ENCODE results near the gene CNMD. TPM values are rescaled to one million over a fixed set of nuclear protein-coding genes. Genes with fewer than 3 reads are reported as not detected.

Gene CNMD
- not detected for polyA plus RNA-seq

DNA sequence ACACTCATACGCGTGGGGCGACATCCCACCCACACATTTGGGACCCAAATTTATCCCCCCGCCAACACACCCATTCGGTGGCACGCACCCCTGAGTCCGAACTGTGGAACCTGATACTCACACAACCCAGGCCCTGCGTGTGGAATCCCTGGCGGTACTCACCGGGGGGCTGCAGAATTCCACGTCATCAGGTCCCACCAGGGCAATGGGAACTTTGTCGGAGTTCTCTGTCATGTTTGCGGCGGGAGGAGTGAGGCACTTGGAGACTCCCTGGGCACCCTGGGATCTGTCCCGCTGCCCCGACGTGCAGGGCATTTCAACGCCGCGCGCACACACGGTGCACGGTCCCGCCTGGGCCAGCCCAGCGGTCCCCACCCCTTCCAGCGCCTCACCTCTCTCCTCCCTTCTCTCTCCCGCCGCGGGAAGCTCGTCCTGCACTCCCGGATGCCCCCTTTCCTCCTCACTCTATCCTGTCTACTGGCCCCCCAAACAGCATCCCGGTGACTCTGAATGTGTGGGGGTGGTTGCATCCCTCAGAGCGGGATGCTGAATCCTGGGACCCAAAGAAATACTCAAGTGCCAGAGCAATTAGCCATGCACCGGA, at the start of gene CNMD:
Gene CNMD, minus strand, starts transcription at position 353 of the 604 bp plus-strand sequence. Its CDS starts 119 bp downstream, at position 234.
- Mint-ChIP-seq H3K4me1 (peaks cover 0 to 9% (median 3%) of the 10 kb centered on the region in 3 donors), H3K27me3 (peaks cover 39% of the 10 kb centered on the region), H3K9me3 (peaks cover 0 to 9% (median 0%) of the 10 kb centered on the region in 3 donors), H3K36me3 (peaks cover 5% of the 10 kb centered on the region), H3K27ac (no peak within 1 kb of the TSS), H3K4me3 (peak within 1 kb of the TSS; percentile 21 to 77 (median 38))

DNA sequence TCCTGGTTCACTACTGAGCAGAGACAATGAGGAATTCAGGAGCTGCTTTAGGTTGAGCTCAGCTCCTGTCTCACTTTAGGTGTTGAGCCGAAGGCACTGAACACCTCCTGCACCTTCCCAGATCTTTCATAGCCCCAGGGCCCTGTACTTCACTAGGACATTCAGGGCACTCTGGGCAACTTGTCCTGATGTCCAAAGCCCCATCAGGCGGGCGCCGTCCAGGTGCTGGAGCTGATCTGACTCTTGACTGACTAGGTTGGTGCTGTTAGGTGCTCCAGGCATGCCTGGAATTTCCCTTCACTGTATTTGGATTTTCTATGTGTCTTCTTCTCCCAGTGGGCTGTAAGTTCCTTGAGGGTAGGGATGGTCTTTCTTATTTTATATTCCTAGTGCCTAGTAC, 48.4 kb upstream of the CNMD start:
- Mint-ChIP-seq H3K9me3 (no peaks in the 10 kb centered on the region), H3K4me3 (no peak overlapping the region), H3K27ac (no peak overlapping the region), H3K36me3 (no peaks in the 10 kb centered on the region), H3K27me3 (peaks cover 3% of the 10 kb centered on the region), H3K4me1 (no peaks in the 10 kb centered on the region)

DNA sequence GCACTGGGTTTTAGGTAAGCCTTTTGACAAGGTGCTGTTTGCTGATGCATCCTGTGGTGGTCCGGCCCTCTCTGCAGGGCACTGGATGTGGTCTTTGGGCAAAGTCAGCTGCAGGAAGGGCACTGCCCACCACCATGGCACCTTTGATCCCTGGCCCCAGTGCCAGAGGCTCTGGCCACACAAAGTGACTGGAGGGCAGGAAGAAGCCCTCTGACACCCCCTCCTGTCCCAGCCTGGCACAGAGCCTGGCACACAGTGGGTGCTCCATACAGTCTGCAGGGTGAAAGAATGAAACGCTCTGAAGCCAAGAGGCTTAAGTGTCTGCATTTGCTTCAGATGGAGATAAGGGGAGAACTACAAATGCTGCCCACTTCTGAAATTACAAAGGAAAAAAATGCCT, 47.6 kb upstream of the CNMD start:
- Mint-ChIP-seq H3K9me3 (no peaks in the 10 kb centered on the region), H3K4me3 (no peak overlapping the region)

DNA sequence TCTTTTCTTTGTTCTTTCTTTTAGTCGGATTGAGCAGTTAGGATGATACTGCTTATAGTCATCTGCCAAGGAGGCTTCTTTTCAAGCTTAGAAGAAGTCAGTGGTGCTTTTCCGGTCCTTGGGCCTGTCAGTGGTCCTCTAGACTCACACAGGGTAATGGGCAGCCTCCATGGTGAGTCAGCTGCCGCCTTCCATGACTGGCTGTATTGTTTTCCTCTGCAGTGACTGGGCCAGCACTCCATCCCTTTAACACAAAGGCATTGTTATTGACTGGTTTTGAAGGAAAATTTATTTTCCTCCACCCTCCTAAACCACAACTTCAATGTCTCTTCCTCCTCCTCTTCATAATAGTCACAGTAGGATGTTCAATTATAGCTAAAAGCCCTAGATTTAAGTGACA, 47.1 kb upstream of the CNMD start:
- peaks cover 6% of the 10 kb centered on the region for H3K27me3 Mint-ChIP-seq
- H3K27ac Mint-ChIP-seq: no peak overlapping the region
- no peaks in the 10 kb centered on the region for H3K9me3 Mint-ChIP-seq
- H3K4me1 Mint-ChIP-seq: peaks cover 0 to 1% (median 0%) of the 10 kb centered on the region in 3 donors
- no peaks in the 10 kb centered on the region for H3K36me3 Mint-ChIP-seq
- H3K4me3 Mint-ChIP-seq: no peak overlapping the region

More for the DNA sequence above, 47.6 kb upstream of the CNMD start:
- Mint-ChIP-seq H3K27ac (no peak overlapping the region), H3K36me3 (no peaks in the 10 kb centered on the region), H3K4me1 (no peaks in the 10 kb centered on the region), H3K27me3 (peaks cover 4% of the 10 kb centered on the region)

DNA sequence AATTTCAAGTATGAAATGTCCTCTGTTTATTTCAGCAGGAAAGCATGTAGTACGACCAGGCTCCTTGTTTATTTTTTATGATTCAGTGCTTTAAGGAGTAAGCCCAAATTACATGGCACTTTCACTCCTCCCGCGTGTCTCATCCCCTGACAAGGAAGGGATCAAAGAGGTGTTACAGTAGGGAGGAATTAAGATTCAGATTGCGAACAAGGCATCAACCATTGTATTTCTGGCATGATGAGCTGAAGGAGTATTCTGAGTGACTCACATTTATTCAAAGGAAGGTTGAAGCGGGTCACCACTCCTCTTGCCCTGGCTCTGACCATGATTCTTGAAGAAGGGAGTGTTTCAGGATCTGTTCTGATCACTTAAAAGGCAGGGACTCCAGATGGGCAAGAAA, 46.1 kb upstream of the CNMD start:
- no peaks in the 10 kb centered on the region for H3K9me3 Mint-ChIP-seq
- H3K4me3 Mint-ChIP-seq: no peak overlapping the region
- H3K27ac Mint-ChIP-seq: no peak overlapping the region
- H3K36me3 Mint-ChIP-seq: no peaks in the 10 kb centered on the region
- peaks cover 6% of the 10 kb centered on the region for H3K27me3 Mint-ChIP-seq
- peaks cover 0 to 1% (median 0%) of the 10 kb centered on the region in 3 donors for H3K4me1 Mint-ChIP-seq

DNA sequence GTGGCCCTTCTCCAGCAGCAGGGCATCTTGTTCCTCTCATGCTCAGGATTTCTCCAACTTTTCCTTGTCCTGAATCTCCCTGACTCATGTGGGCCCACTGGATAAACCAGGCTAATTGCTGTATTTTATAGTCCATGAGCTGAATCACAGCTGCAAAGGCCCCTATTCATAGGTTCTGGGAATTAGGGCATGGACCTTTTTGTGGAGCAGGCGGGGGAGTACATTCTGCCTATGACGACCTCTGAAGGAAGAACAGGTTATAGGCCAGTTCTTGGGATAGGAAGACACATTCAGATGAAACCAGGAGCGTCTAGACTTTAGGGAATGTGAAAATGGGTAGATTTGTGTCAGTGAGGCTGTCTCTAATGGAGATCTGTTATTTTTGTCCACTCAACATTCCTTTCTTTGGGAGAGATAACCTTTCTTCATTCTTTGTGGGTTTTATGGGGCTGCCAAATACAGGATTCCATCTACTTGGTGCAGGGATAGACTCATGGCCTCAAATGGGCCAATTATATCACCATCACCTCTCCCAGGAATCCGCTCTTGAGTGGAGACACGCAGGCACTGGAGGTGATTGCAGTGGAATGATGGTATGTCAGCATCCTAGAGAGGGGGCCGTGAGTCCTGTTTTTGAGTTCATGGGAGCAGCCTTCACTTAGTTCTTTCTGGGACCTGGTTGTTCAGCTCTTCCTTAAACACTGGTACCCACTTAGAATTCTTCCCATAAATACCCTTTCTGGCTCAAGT, 45.1 kb upstream of the CNMD start:
- no peaks in the 10 kb centered on the region for H3K36me3 Mint-ChIP-seq
- H3K9me3 Mint-ChIP-seq: no peaks in the 10 kb centered on the region
- H3K4me3 Mint-ChIP-seq: no peak overlapping the region
- peak overlapping the region in 1 of 3 donors; percentile 11 for H3K27ac Mint-ChIP-seq
- peaks cover 6% of the 10 kb centered on the region for H3K27me3 Mint-ChIP-seq
- H3K4me1 Mint-ChIP-seq: peaks cover 0 to 1% (median 0%) of the 10 kb centered on the region in 3 donors

DNA sequence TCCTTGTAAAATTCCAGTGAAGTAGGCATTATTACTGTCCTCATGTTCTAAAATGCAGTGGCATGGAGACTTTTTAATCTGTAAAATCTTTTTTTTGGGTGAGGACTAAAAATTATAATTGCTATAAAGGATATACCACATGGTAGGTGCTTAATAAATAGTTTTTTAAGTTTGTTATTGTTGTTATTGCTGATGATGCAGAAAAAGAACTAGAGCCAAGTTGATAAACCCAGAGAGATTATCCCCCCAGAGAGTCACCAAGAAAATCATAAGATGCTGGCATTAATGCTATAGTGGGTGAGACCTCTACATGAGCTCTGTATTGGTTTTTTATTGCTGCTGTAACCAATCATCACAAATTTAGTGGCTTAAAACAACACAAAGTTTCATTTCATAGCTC, 44.3 kb upstream of the CNMD start:
- Mint-ChIP-seq H3K4me3 (no peak overlapping the region), H3K27me3 (peaks cover 6% of the 10 kb centered on the region), H3K27ac (no peak overlapping the region), H3K4me1 (peaks cover 0 to 1% (median 0%) of the 10 kb centered on the region in 3 donors), H3K36me3 (no peaks in the 10 kb centered on the region), H3K9me3 (no peaks in the 10 kb centered on the region)

DNA sequence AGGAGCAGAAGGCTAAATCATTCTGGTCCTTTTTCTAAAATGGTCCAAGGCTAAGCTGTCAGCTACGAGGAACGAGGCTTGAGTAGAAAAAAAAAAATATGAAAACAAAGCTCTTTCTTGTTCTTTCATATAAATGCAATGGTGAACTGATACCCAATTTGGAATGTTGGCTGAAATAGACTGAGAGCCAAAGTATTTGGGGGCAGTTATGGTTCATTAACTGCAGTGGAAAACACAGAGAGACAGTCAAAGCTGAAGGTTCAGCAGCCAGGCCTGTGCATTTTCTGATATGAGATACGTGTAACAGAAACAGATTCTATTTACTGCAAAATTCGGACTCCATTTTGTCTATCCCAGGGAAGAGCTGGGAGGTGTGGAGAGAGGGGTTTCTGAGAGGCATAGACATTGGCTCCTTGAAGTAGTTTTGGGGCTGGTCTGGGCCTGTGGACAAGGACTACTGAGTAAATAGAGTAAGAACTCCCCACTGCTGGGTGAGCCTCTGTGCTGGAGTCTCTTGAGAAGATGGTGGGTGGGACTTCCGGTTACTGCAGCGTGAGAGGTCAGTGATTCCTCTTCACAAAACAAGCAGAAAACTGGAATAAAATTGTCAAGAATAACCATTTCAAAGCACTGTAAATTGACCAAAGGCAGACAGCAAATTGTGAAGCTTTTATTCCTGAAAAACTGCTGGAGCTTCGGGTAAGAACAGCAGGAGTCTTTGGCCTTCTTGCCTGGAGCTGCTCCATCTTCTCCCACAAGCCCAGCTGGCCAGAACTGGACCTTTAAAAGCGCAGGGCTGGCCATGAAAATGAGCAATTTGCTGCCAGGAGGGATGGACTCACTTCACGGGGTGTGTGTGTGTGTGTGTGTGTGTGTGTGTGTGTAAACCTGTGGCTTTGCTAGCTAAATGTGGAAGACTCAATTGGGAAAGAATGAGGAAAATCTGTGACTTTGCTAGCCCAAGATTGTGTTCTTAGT, 43.1 kb upstream of the CNMD start:
- Mint-ChIP-seq H3K27ac (no peak overlapping the region), H3K4me3 (no peak overlapping the region), H3K4me1 (peaks cover 0 to 1% (median 0%) of the 10 kb centered on the region in 3 donors)

DNA sequence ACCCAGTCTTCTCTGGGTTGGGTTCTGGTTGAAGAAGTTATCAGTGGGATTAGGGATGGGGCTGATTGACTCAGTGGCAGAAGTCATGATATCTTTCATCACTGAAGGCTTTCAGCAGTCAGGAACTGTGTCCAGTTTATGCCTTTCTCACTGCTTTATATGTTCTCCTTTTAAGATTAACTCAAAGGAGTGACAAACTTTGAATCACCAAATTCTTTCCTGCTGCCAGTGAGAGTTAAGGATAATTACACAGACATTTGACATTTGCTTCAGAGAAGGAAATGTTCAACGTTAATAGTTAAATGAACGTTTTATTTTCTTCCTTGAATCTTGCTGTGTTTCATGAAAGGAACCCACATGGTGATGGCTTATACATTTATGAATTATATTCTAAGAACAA, 41.0 kb upstream of the CNMD start:
- peaks cover 0 to 1% (median 0%) of the 10 kb centered on the region in 3 donors for H3K4me1 Mint-ChIP-seq
- H3K36me3 Mint-ChIP-seq: no peaks in the 10 kb centered on the region
- H3K4me3 Mint-ChIP-seq: no peak overlapping the region
- no peak overlapping the region for H3K27ac Mint-ChIP-seq
- H3K9me3 Mint-ChIP-seq: no peaks in the 10 kb centered on the region
- peaks cover 10% of the 10 kb centered on the region for H3K27me3 Mint-ChIP-seq

More for the DNA sequence above, 43.1 kb upstream of the CNMD start:
- Mint-ChIP-seq H3K9me3 (no peaks in the 10 kb centered on the region), H3K27me3 (peaks cover 9% of the 10 kb centered on the region), H3K36me3 (no peaks in the 10 kb centered on the region)

DNA sequence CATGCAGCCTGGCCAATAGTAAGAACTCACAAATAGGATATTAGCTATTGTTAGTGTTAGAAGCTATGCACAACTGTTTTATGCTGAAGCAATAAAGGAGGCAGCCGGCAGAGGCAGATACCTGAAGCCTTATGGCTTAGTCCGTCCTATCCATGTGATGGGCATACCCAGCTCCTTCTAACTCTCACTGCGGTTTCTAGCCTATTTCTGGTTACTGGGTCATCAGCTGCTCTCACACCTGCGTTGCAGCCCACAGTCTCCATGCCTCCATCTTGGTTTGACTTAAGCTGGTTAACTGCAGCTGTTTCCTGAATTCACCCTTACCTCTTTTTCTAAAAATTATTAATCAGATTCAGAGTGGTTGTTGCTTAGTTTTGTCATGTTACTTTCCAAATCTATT, 40.5 kb upstream of the CNMD start:
- Mint-ChIP-seq H3K36me3 (no peaks in the 10 kb centered on the region), H3K27me3 (peaks cover 11% of the 10 kb centered on the region), H3K27ac (no peak overlapping the region), H3K4me3 (no peak overlapping the region), H3K9me3 (no peaks in the 10 kb centered on the region), H3K4me1 (peaks cover 0 to 1% (median 0%) of the 10 kb centered on the region in 3 donors)

DNA sequence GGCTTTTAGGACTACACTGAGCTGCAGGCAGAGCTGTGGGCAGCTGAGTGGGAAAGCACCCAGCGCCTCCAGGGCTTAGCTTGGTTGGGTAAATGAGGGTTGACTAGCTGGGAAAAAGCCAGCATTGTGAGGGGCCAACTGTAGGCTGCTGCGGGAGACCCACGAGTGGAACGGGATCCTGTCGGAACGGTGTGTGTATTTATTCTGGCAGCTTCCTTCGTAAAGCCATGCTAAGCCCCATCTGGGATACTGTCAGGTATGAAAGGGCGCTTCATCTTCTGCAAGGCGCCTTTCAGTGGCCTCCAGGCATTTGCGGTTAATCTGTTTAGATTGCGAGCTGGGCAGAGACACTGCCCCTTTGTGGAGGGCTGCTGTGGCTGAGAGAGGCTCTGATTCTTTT, 39.5 kb upstream of the CNMD start:
- H3K36me3 Mint-ChIP-seq: no peaks in the 10 kb centered on the region
- H3K27ac Mint-ChIP-seq: no peak overlapping the region
- H3K27me3 Mint-ChIP-seq: peaks cover 11% of the 10 kb centered on the region
- H3K4me1 Mint-ChIP-seq: peaks cover 0 to 1% (median 0%) of the 10 kb centered on the region in 3 donors
- no peak overlapping the region for H3K4me3 Mint-ChIP-seq
- no peaks in the 10 kb centered on the region for H3K9me3 Mint-ChIP-seq

DNA sequence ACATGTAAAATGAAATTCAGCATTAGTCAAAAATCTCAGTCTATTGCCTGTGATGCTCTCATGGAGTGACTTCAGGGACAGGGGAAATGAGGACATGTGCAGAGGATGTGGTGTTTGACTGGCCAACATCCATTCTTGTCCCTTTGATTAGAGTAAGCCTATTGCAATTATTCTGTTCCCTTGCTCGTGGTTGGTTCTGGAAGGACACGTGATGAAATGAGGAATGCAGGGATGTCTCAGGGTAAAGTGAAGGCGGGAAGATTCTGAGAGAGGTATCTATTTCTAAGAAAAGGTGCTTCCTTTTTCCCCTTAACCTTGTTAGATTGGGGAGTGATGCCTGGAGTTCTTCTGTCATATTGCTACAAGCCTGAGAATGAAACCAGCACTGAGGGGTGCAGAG, 37.1 kb upstream of the CNMD start:
- Mint-ChIP-seq H3K4me1 (no peaks in the 10 kb centered on the region), H3K4me3 (no peak overlapping the region), H3K9me3 (no peaks in the 10 kb centered on the region), H3K36me3 (no peaks in the 10 kb centered on the region), H3K27me3 (peaks cover 13% of the 10 kb centered on the region), H3K27ac (no peak overlapping the region)

DNA sequence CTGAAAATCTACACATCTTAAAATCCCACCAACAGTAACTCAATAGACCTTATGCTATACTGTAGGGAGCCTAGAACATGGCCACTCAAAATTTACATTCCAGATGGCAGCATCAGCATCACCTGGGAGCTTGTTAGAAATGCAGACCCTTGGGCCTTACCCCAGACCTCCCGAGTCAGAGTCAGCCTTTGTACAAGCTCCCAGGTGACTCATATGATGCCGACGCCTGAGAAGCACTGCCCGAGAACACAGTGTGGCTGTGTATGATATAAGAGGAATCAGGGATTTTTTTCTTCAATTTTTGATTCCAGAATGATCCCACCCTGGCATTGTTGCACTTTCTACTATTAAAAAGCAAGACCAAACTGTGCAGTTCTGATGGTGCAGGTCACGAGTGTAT, 35.9 kb upstream of the CNMD start:
- Mint-ChIP-seq H3K36me3 (no peaks in the 10 kb centered on the region), H3K27me3 (peaks cover 16% of the 10 kb centered on the region), H3K9me3 (peaks cover 0 to 2% (median 0%) of the 10 kb centered on the region in 3 donors), H3K27ac (no peak overlapping the region), H3K4me1 (no peaks in the 10 kb centered on the region), H3K4me3 (no peak overlapping the region)

DNA sequence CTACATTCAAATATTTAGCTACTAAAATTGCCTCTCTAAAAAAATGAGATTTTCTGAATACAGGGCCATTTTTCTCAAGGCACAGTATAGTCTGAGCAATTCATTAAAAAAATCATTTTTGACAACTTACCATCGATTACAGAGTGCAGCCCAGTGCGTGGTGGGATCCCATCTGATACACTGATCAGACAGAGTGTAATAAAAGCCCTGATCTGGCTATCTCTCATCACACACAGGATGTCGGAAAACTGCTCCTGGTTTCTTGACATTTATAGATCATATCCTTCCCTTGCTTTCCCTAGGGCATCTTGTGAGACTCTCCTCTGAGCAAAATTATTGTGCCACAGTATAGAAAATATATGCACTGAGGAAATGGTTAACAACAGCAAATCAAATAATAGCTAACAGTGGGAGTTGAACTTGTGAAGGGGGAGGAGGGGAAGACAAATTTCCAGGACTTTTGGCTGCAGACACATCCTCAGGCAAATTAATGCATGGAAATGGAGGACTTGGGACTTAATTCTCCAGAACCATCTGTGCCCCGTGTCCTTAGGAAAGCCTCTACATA, 28.4 kb upstream of the CNMD start:
- Mint-ChIP-seq H3K27ac (no peak overlapping the region), H3K4me1 (no peaks in the 10 kb centered on the region), H3K4me3 (no peak overlapping the region), H3K27me3 (peaks cover 8% of the 10 kb centered on the region), H3K36me3 (no peaks in the 10 kb centered on the region), H3K9me3 (peaks cover 0 to 2% (median 2%) of the 10 kb centered on the region in 3 donors)
